Karpas-422 (cell line): ENCODE results near the gene CHIC2. TPM values are rescaled to one million over a fixed set of nuclear protein-coding genes. Genes with fewer than 3 reads are reported as not detected.
"Not testable (repeated sequence)": the region's sequence is repeated elsewhere in the genome, so short reads cannot be mapped to it uniquely, and the experiment has no call there.

Experiments used
- DNase-seq: peaks from one replicate; pipeline ENCODE4 v3.0.0-alpha.2; 2015
- H2AFZ ChIP-seq: fragments of 200-600 bp; sonication (generic); 2 replicates; pipeline ENCODE4 v1.6.1; 2014; ENCODE audit warnings: antibody characterized with exemption, low read length, mixed read lengths
- H3K27ac ChIP-seq: fragments of 200-600 bp; sonication (generic); 2 replicates; pipeline ENCODE4 v1.5.1; 2014; ENCODE audit warnings: mild to moderate bottlenecking, low read length, moderate library complexity
- H3K27me3 ChIP-seq: fragments of 200-600 bp; sonication (generic); 2 replicates; pipeline ENCODE4 v1.6.1; 2014; ENCODE audit warnings: low read length, mixed read lengths
- H3K36me3 ChIP-seq: fragments of 200-600 bp; sonication (generic); 2 replicates; pipeline ENCODE4 v1.6.1; 2014; ENCODE audit warnings: low read length, mixed read lengths; ENCODE audit not compliant: insufficient read depth
- H3K4me1 ChIP-seq: fragments of 200-600 bp; sonication (generic); 2 replicates; pipeline ENCODE4 v1.6.1; 2014; ENCODE audit warnings: mild to moderate bottlenecking, low read length, mixed read lengths
- H3K4me2 ChIP-seq: fragments of 200-600 bp; sonication (generic); 2 replicates; pipeline ENCODE4 v1.6.1; 2014; ENCODE audit warnings: low read length, low read depth, mild to moderate bottlenecking; ENCODE audit not compliant: poor library complexity, severe bottlenecking
- H3K4me3 ChIP-seq: fragments of 200-600 bp; sonication (generic); 2 replicates; pipeline ENCODE4 v1.5.1; 2014; ENCODE audit warnings: mild to moderate bottlenecking, antibody characterized with exemption, low read length, mixed read lengths
- H3K79me2 ChIP-seq: fragments of 200-600 bp; sonication (generic); 2 replicates; pipeline ENCODE4 v1.6.1; 2014; ENCODE audit warnings: mild to moderate bottlenecking, low read length, mixed read lengths
- H3K9ac ChIP-seq: fragments of 200-600 bp; sonication (generic); 2 replicates; pipeline ENCODE4 v1.6.0; 2014; ENCODE audit warnings: low read length
- H3K9me2 ChIP-seq: fragments of 200-600 bp; sonication (generic), shearing (Covaris generic); replicated peaks from 2 replicates; pipeline ENCODE4 v1.6.0; 2014; ENCODE audit warnings: mild to moderate bottlenecking, low read length, moderate library complexity; ENCODE audit not compliant: insufficient read depth
- H3K9me3 ChIP-seq: fragments of 300-700, 200-600 bp; sonication (generic); 2 replicates; pipeline ENCODE4 v1.6.1; 2014; ENCODE audit warnings: low read length, mixed read lengths
- H4K20me1 ChIP-seq: fragments of 200-600 bp; sonication (generic); 2 replicates; pipeline ENCODE4 v1.6.1; 2014; ENCODE audit warnings: mild to moderate bottlenecking, antibody characterized with exemption, low read length, low read depth; ENCODE audit not compliant: insufficient read depth
- total RNA-seq: library from RNA; depleted of rRNA; stranded (reverse); fragments of >200 nt; shearing (Covaris generic); gene quantifications from 2 replicates; pipeline ENCODE4 v1.2.3, GENCODE V29; 2014; ENCODE audit warnings: low replicate concordance

The CHIC2 gene
- total RNA-seq, 1 experiment from 2014 or later = 116 TPM

GRCh38 chr4:54053322-54053721, 11.1 kb downstream of the CHIC2 start:
- peaks cover 56% of the 10 kb centered on the region for H3K36me3 ChIP-seq
- not testable (repeated sequence) for H3K9ac ChIP-seq, H3K27me3 ChIP-seq, H3K4me3 ChIP-seq, H3K27ac ChIP-seq, H3K9me3 ChIP-seq, H3K4me2 ChIP-seq, DNase-seq, H3K9me2 ChIP-seq, H2AFZ ChIP-seq
- peaks cover 100% of the 10 kb centered on the region for H3K79me2 ChIP-seq
- H4K20me1 ChIP-seq = peaks cover 26% of the 10 kb centered on the region
- peaks cover 33% of the 10 kb centered on the region for H3K4me1 ChIP-seq

- no peak for DNase-seq
- peak overlapping the region; percentile 17; the same call in 1 of the 2 replicates for H3K27ac ChIP-seq
- H4K20me1 ChIP-seq = peaks cover 9% of the 10 kb centered on the region
- no peak overlapping the region for H3K4me3 ChIP-seq
- H3K4me1 ChIP-seq = peaks cover 6% of the 10 kb centered on the region
- no peak overlapping the region for H2AFZ ChIP-seq
- peaks cover 52% of the 10 kb centered on the region for H3K36me3 ChIP-seq
- no peak overlapping the region for H3K4me2 ChIP-seq
- no peaks in the 10 kb centered on the region for H3K9me3 ChIP-seq
- H3K9me2 ChIP-seq = no peaks in the 10 kb centered on the region
- no peak overlapping the region for H3K9ac ChIP-seq
- no peaks in the 10 kb centered on the region for H3K27me3 ChIP-seq
- H3K79me2 ChIP-seq = peaks cover 76% of the 10 kb centered on the region
These were observed 14.0 kb downstream of the CHIC2 start for GRCh38 chr4:54050214-54050904.

- H3K9me3 ChIP-seq, H3K4me3 ChIP-seq, H3K9ac ChIP-seq, H3K4me2 ChIP-seq, H3K9me2 ChIP-seq, H4K20me1 ChIP-seq, H3K27me3 ChIP-seq, DNase-seq, H3K27ac ChIP-seq, H2AFZ ChIP-seq: not testable (repeated sequence)
- peaks cover 54% of the 10 kb centered on the region for H3K79me2 ChIP-seq
- H3K36me3 ChIP-seq = peaks cover 39% of the 10 kb centered on the region
- peaks cover 13% of the 10 kb centered on the region for H3K4me1 ChIP-seq
These were observed 20.8 kb downstream of the CHIC2 start for GRCh38 chr4:54043630-54044029.

- Histone ChIP-seq H3K4me3 (no peak overlapping the region), H3K27me3 (no peaks in the 10 kb centered on the region), H3K9ac (no peak overlapping the region), H2AFZ (no peak overlapping the region), H3K9me3 (no peaks in the 10 kb centered on the region), H3K79me2 (peaks cover 63% of the 10 kb centered on the region), H3K27ac (peak overlapping the region; percentile 28; the same call in 1 of the 2 replicates), H3K36me3 (peaks cover 47% of the 10 kb centered on the region), H3K9me2 (0 out of 2 replicates have a peak, but pooled peaks cover 3% of the 10 kb centered on the region), H3K4me1 (peaks cover 20% of the 10 kb centered on the region), H3K4me2 (no peak overlapping the region), H4K20me1 (no peaks in the 10 kb centered on the region)
- no peak for DNase-seq
These were observed 22.5 kb downstream of the CHIC2 start for GRCh38 chr4:54041933-54042332.

GRCh38 chr4:54041100-54041499, 23.3 kb downstream of the CHIC2 start:
- Histone ChIP-seq H3K9me3 (no peaks in the 10 kb centered on the region), H3K9me2 (0 out of 2 replicates have a peak, but pooled peaks cover 3% of the 10 kb centered on the region), H4K20me1 (no peaks in the 10 kb centered on the region), H3K4me1 (peaks cover 27% of the 10 kb centered on the region), H3K4me3 (no peak overlapping the region), H3K79me2 (peaks cover 71% of the 10 kb centered on the region), H3K27ac (no peak overlapping the region), H3K27me3 (no peaks in the 10 kb centered on the region), H3K4me2 (no peak overlapping the region), H3K36me3 (peaks cover 56% of the 10 kb centered on the region), H2AFZ (no peak overlapping the region), H3K9ac (no peak overlapping the region)
- no peak for DNase-seq

GRCh38 chr4:54038056-54038455, 26.3 kb downstream of the CHIC2 start:
- H4K20me1 ChIP-seq = no peaks in the 10 kb centered on the region
- peaks cover 96% of the 10 kb centered on the region for H3K79me2 ChIP-seq
- H3K4me2 ChIP-seq = no peak overlapping the region

GRCh38 chr4:54036184-54036583, 28.2 kb downstream of the CHIC2 start:
- H3K79me2 ChIP-seq = peaks cover 94% of the 10 kb centered on the region
- H3K36me3 ChIP-seq = peaks cover 75% of the 10 kb centered on the region
- no peak overlapping the region for H3K4me3 ChIP-seq
- H3K9me2 ChIP-seq = 0 out of 2 replicates have a peak, but pooled peaks cover 3% of the 10 kb centered on the region
- no peak overlapping the region for H3K4me2 ChIP-seq
- no peaks in the 10 kb centered on the region for H3K9me3 ChIP-seq
- H3K9ac ChIP-seq = no peak overlapping the region
- DNase-seq = no peak
- H2AFZ ChIP-seq = no peak overlapping the region
- H3K27ac ChIP-seq = peak overlapping the region; percentile 64
- H3K4me1 ChIP-seq = peaks cover 51% of the 10 kb centered on the region
- no peaks in the 10 kb centered on the region for H3K27me3 ChIP-seq
- no peaks in the 10 kb centered on the region for H4K20me1 ChIP-seq

More at GRCh38 chr4:54038056-54038455, 26.3 kb downstream of the CHIC2 start:
- no peak for DNase-seq
- Histone ChIP-seq H3K4me3 (no peak overlapping the region), H3K9me3 (no peaks in the 10 kb centered on the region), H3K27me3 (no peaks in the 10 kb centered on the region), H3K36me3 (peaks cover 80% of the 10 kb centered on the region), H2AFZ (no peak overlapping the region), H3K9ac (no peak overlapping the region), H3K27ac (peak overlapping the region; percentile 32), H3K4me1 (peaks cover 54% of the 10 kb centered on the region), H3K9me2 (0 out of 2 replicates have a peak, but pooled peaks cover 3% of the 10 kb centered on the region)

GRCh38 chr4:54032558-54033135, 31.8 kb downstream of the CHIC2 start:
- Histone ChIP-seq H3K4me2 (no peak overlapping the region), H3K9ac (no peak overlapping the region), H2AFZ (no peak overlapping the region), H3K36me3 (peaks cover 65% of the 10 kb centered on the region), H3K27ac (peak overlapping the region; percentile 52), H3K4me3 (no peak overlapping the region), H3K9me3 (no peaks in the 10 kb centered on the region), H4K20me1 (no peaks in the 10 kb centered on the region), H3K4me1 (peaks cover 60% of the 10 kb centered on the region), H3K9me2 (0 out of 2 replicates have a peak, but pooled peaks cover 3% of the 10 kb centered on the region), H3K79me2 (peaks cover 92% of the 10 kb centered on the region), H3K27me3 (no peaks in the 10 kb centered on the region)
- DNase-seq = no peak
